Mammary epithelial cell (primary cell): Measurements from ENCODE around the gene HYAL3.

ENCODE experiments used
- CTCF ChIP-seq, 2 donors: IDR thresholded peaks in 1 of 2; conservative IDR thresholded peaks in 1 of 2; 2 replicates each; pipeline ENCODE4 v1.5.1; 2011 to 2012; ENCODE audit warnings: inconsistent platforms in 2 of 2, low read length in 2 of 2, mild to moderate bottlenecking in 2 of 2, control low read depth in 1 of 2, low read depth in 1 of 2; ENCODE audit not compliant: insufficient read depth in 1 of 2; ENCODE audit errors: extremely low read depth in 1 of 2
- EZH2 ChIP-seq: IDR thresholded peaks from 2 replicates; pipeline ENCODE4 v1.6.1; 2012; ENCODE audit warnings: low read length, inconsistent platforms, borderline replicate concordance

DNA sequence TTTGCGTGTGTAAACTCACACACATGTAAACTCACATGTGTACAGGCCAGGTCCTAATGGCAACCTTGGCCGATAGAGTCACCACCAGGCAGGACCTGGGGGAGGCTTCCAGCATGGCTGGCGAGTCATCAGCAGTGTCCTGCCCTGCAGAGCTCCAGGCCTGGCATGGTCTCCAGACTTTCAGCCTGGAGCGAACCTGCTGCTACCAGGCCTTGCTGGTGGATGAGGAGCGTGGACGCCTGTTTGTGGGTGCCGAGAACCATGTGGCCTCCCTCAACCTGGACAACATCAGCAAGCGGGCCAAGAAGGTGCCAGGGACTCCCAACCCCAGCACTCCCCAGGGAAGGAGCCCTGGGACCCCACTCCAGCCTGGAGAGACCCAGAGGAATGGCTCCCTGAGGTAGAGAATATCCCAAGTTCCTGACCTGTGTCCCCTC is 29.2 kb downstream of the HYAL3 start:
- no peak for TF ChIP-seq CTCF (conservative IDR thresholded peaks at IDR 0.05 in 1 of 2, IDR thresholded peaks at IDR 0.05 in 1 of 2; ENCODE audit: extremely low read depth in 1 of 2, insufficient read depth in 1 of 2, low read depth in 1 of 2, low read length in 2 of 2)
- no peak for TF ChIP-seq EZH2
